Gastrocnemius medialis (tissue), 4 donors: ENCODE results near the gene KCND3. TPM values are rescaled to one million over a fixed set of nuclear protein-coding genes. Genes with fewer than 3 reads are reported as not detected.

ENCODE experiments used
- ATAC-seq, 2 donors: fragments of 150-250 bp; one replicate each; pipeline ENCODE4 v1.9.1; 2016
- DNase-seq, 2 donors: peaks; one replicate each; pipeline ENCODE4 v3.0.0-alpha.2; 2019
- H3K27ac ChIP-seq, 4 donors: fragments of 200-600 bp; sonication (generic); 1 replicate in 1 of 4; 2 replicates in 3 of 4; pipeline ENCODE4 v1.5.1; 2016 to 2018; ENCODE audit warnings: mild to moderate bottlenecking in 2 of 4, moderate library complexity in 1 of 4
- H3K27me3 ChIP-seq, 3 donors: fragments of 200-600 bp; sonication (generic) in 2 of 3; 1 replicate in 1 of 3; 2 replicates in 2 of 3; pipeline versions ENCODE4 v1.5.1 to v1.6.0; 2016 to 2019; ENCODE audit warnings: mild to moderate bottlenecking in 1 of 3, moderate library complexity in 1 of 3
- H3K36me3 ChIP-seq, 2 donors: fragments of 200-600 bp; sonication (generic) in 1 of 2; one replicate each; pipeline ENCODE4 v1.5.1; 2017 to 2018
- H3K4me1 ChIP-seq, 2 donors: fragments of 200-600 bp; sonication (generic) in 1 of 2; one replicate each; pipeline ENCODE4 v1.5.1; 2016 to 2017; ENCODE audit warnings: mild to moderate bottlenecking in 2 of 2
- H3K4me3 ChIP-seq, 4 donors: fragments of 200-600 bp; sonication (generic) in 3 of 4; 1 replicate in 1 of 4; 2 replicates in 3 of 4; pipeline ENCODE4 v1.5.1; 2016 to 2019; ENCODE audit warnings: mild to moderate bottlenecking in 2 of 4
- H3K9me3 ChIP-seq, 3 donors: fragments of 200-600 bp; sonication (generic) in 2 of 3; 1 replicate in 1 of 3; 2 replicates in 2 of 3; pipeline ENCODE4 v1.5.1; 2016 to 2019
- POLR2A ChIP-seq, 2 donors: fragments of 450-650 bp; IDR thresholded peaks; one replicate each; pipeline ENCODE4 v1.6.1; 2017; ENCODE audit warnings: antibody characterized with exemption in 2 of 2, mild to moderate bottlenecking in 2 of 2, moderate library complexity in 2 of 2
- in situ Hi-C, 4 donors: fragments of 200-750 bp; cut with MboI; loops; one replicate each; pipeline versions ENCODE4 v1.15.0 to v1.8.0; 2017; ENCODE audit warnings: low sequenced_read_pairs in 4 of 4
- intact Hi-C: fragments of 100-400 bp; cut with DNase I; formaldehyde crosslinking; loops from one replicate; pipeline ENCODE4 v1.15.1; 2023; ENCODE audit warnings: low total_unique reads
- total RNA-seq, 4 donors: library from RNA; depleted of rRNA; stranded (reverse); fragments of >200 nt; gene quantifications; one replicate each; pipeline versions ENCODE4 v1.1.0 to v1.2.3, GENCODE V29; 2016
- TF ChIP-seq, protein P1 (sequence below), 5 experiments: fragments of 450-650 bp in 3 of 5; fragments of 200-600 bp in 2 of 5; sonication (generic) in 2 of 5; IDR thresholded peaks in 4 of 5; conservative IDR thresholded peaks in 1 of 5; 1 replicate in 4 of 5; 2 replicates in 1 of 5; pipeline ENCODE4 v1.5.1; 2016 to 2019; ENCODE audit warnings: antibody characterized with exemption in 5 of 5, mild to moderate bottlenecking in 3 of 5, moderate library complexity in 3 of 5

The KCND3 gene
- total RNA-seq, 4 donors from 2014 or later = 1.2 to 2.6 (median 1.5) TPM

DNA sequence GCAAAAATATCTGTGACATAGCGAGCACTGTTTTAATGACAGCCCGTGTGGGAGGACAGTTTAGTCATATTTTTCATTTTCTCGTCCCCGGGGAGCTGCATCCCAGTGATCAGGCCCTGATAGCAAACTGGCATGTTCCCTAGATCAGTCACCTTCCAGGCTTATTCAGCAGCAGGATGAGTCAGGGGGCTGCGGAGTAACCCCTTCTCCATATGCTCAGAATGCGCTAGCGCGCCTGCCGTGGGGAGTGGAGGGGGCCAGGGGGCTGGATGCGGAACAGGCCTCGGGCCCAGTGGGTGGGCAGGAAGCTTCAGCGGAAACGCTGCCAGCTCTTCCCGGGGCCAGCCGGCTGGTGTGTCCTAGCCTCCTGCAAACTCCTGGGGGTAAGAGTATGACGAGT lies 94.0 kb downstream of the KCND3 start:
- H3K27me3 ChIP-seq = no peaks in the 10 kb centered on the region
- no peak overlapping the region for H3K4me3 ChIP-seq
- DNase-seq = no peak
- no peaks in the 10 kb centered on the region for H3K36me3 ChIP-seq
- H3K9me3 ChIP-seq = no peaks in the 10 kb centered on the region
- in situ Hi-C loops (no loop called here), intact Hi-C loops (no loop called here)
- TF ChIP-seq, protein P1, sequence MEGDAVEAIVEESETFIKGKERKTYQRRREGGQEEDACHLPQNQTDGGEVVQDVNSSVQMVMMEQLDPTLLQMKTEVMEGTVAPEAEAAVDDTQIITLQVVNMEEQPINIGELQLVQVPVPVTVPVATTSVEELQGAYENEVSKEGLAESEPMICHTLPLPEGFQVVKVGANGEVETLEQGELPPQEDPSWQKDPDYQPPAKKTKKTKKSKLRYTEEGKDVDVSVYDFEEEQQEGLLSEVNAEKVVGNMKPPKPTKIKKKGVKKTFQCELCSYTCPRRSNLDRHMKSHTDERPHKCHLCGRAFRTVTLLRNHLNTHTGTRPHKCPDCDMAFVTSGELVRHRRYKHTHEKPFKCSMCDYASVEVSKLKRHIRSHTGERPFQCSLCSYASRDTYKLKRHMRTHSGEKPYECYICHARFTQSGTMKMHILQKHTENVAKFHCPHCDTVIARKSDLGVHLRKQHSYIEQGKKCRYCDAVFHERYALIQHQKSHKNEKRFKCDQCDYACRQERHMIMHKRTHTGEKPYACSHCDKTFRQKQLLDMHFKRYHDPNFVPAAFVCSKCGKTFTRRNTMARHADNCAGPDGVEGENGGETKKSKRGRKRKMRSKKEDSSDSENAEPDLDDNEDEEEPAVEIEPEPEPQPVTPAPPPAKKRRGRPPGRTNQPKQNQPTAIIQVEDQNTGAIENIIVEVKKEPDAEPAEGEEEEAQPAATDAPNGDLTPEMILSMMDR (IDR thresholded peaks at IDR 0.05 in 4 of 5, conservative IDR thresholded peaks at IDR 0.05 in 1 of 5) = no peak
- no peak for TF ChIP-seq POLR2A (IDR thresholded peaks at IDR 0.05)
- no peak for ATAC-seq
- no peaks in the 10 kb centered on the region for H3K4me1 ChIP-seq
- no peak overlapping the region for H3K27ac ChIP-seq

DNA sequence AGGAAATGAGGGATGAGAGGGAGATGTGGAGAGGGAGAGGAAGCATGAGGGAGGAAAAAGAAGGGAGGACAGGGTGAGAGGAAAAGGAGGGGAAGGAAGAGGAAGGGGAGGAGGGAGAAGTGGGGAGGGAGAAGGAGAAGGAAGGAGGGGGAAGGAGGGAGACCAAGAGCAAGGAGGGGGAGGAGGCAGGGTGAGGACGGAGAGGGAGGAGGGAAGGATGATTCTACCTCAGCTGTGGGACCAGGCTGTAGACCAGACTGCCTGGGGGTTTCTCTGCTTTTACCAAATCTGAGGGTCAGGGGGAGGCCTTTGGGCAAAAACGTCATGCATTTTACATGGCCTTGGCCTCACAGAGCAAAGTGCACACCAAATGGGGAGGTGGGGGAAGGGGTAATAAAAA lies 94.5 kb downstream of the KCND3 start:
- Histone ChIP-seq H3K27ac (no peak overlapping the region), H3K36me3 (no peaks in the 10 kb centered on the region), H3K4me3 (no peak overlapping the region), H3K27me3 (no peaks in the 10 kb centered on the region), H3K4me1 (no peaks in the 10 kb centered on the region), H3K9me3 (no peaks in the 10 kb centered on the region)
- TF ChIP-seq, protein P1 (IDR thresholded peaks at IDR 0.05 in 4 of 5, conservative IDR thresholded peaks at IDR 0.05 in 1 of 5) = no peak
- TF ChIP-seq POLR2A (IDR thresholded peaks at IDR 0.05) = no peak
- ATAC-seq (no peak), DNase-seq (no peak)
- intact Hi-C loops = no loop called here
- in situ Hi-C loops = no loop called here

DNA sequence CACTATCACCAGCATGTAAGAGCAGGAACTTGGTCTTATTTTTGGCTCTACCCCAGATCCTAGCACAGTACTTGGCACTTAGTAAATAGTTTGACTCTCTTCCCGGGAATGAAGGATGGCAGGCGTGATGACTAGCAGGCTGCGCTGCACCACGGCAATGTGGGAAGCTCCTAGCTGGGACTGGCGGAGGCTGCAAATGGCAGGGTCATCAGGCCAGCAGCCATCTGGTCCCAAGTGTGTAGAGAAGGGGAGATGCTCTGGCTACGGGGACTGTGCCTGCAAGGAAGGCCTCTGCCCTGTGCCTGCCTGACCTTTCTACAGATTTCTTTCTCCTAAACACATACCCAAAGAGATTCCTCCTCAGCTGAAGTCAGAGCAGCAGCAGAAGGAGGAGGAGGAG lies 95.0 kb downstream of the KCND3 start:
- no peak for TF ChIP-seq POLR2A (IDR thresholded peaks at IDR 0.05)
- TF ChIP-seq, protein P1 (IDR thresholded peaks at IDR 0.05 in 4 of 5, conservative IDR thresholded peaks at IDR 0.05 in 1 of 5) = no peak
- in situ Hi-C loops = no loop called here
- Histone ChIP-seq H3K36me3 (no peaks in the 10 kb centered on the region), H3K9me3 (no peaks in the 10 kb centered on the region), H3K27ac (no peak overlapping the region), H3K4me1 (no peaks in the 10 kb centered on the region), H3K4me3 (no peak overlapping the region), H3K27me3 (no peaks in the 10 kb centered on the region)
- ATAC-seq = no peak
- intact Hi-C loops = no loop called here
- no peak for DNase-seq

DNA sequence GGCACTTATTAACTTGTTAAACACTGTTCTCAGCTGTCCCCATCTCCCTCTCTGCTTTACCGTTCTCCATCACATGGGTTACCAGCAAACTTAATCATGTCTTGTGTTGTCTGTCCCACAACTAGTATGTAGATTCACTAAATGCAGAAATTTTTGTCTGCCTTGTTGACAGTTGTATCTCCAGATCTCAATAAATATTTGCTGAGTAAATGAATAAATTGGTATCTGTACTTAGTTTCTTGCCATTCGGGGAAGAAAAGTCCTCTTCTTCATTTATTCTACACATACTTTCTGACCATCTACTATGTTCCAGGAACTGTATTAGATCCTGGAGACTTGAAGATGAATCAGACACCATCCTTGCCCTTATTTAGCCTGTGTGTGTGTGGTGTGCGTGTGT lies 97.9 kb downstream of the KCND3 start:
- no peak for TF ChIP-seq POLR2A (IDR thresholded peaks at IDR 0.05)
- TF ChIP-seq, protein P1 (IDR thresholded peaks at IDR 0.05 in 4 of 5, conservative IDR thresholded peaks at IDR 0.05 in 1 of 5) = no peak
- DNase-seq (no peak), ATAC-seq (no peak)
- Histone ChIP-seq H3K4me1 (no peaks in the 10 kb centered on the region), H3K27ac (no peak overlapping the region), H3K9me3 (no peaks in the 10 kb centered on the region), H3K4me3 (no peak overlapping the region), H3K27me3 (no peaks in the 10 kb centered on the region), H3K36me3 (no peaks in the 10 kb centered on the region)
- intact Hi-C loops = no loop called here
- in situ Hi-C loops = no loop called here

DNA sequence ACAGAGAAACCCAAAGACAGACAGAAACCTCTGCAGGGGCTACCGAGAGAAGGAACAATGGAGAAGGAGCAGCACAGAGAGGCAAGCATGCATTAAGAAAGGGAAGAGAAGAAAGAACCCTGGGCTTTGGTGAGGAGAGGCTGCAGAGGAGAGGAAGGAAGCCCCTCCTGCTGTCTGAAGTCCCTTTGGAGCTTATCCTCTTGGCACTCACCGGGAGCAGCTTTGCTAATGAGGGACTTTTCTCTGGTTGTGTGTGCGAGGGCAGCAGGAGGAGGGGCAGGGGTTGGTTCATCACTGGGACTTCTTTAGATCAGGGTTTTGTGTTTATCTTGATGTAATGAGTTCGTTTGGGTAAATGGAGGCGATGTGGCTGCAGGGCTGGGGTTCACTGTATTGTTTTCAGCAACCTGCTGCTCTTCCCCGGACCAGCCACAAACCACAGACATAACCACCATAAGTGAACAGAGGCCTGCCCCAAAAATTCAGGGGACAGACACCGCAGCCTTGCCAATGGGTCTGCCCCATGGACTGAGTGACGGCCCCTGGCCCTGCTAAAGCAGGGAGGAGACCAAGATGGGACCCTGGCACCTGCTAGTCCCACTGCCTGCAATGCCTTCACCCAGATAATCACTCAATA lies 100.6 kb downstream of the KCND3 start:
- Histone ChIP-seq H3K27me3 (no peaks in the 10 kb centered on the region), H3K36me3 (no peaks in the 10 kb centered on the region), H3K27ac (no peak overlapping the region), H3K4me3 (no peak overlapping the region), H3K4me1 (peaks cover 0 to 11% of the 10 kb centered on the region in 2 donors), H3K9me3 (no peaks in the 10 kb centered on the region)
- intact Hi-C loops (no loop called here), in situ Hi-C loops (no loop called here)
- no peak for DNase-seq
- no peak for TF ChIP-seq POLR2A (IDR thresholded peaks at IDR 0.05)
- TF ChIP-seq, protein P1 (IDR thresholded peaks at IDR 0.05 in 4 of 5, conservative IDR thresholded peaks at IDR 0.05 in 1 of 5) = no peak
- ATAC-seq = no peak
